GM18508 (cell line): ENCODE measurements around the gene GOLGA7B.

Experiments used
- ATAC-seq: cut with Tn5 transposase; IDR thresholded peaks from one replicate; pipeline ENCODE4 v1.9.1; 2021; ENCODE audit warnings: moderate number of reproducible peaks; ENCODE audit not compliant: insufficient read depth, unreplicated experiment

GOLGA7B gene

DNA sequence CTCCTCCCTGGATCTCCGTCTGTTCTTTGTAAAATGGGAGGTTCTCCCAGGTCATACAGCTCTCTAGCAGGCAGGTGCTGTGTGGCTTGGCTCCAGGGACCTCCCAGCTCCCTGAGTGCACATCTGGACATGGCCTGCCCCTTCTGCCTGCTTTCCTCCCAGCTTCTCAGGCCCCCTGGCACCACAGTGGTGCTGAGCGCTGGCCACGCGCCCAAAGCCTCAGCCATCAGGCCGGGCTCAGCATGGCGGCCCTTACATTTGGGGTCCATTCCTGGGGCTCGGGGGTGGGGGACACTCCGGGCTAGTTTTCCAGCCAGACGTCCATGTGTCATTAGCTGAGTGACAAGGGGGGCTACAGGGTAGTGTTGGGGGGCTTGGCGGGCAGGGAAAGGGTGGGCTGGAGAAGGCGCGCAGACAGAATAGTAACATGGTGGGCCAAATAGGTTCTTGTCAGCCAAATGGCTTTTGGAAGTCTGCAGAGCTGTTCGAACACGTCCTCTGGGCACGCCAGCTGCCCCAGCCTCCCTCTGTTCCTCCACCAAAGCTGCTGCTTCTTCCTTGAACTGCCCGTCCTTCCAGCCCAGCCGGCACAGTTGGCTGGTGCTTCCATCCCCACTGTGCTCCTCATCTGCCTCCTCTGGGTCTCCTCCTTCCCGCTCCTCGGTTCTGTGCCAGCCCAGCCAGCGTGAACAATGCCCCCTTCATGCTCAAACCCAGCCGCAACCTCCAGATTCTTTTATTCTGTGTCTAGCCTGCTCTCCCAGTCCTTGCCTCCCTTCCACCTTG, 65.9 kb downstream of the GOLGA7B start:
- no peak for ATAC-seq

DNA sequence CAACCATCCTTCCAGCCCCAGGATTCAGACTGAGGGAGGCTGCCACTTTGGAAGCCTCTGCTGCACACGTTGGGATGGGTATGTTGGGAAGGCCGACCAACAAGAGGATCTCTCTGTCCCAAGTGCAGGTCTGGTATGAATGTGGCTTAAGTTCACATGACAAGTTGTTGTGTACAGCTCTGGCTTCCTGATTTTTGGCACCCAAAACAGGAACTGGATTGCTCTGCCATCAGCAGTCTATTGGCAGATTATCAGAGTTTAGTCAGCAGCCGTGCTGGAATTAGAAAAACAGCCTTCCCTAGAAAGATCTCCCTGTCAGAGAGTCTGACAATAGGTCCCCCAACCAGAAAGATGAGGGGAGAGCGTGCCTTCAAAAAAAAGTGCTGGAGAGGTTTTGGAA, 66.9 kb downstream of the GOLGA7B start:
- ATAC-seq: no peak

DNA sequence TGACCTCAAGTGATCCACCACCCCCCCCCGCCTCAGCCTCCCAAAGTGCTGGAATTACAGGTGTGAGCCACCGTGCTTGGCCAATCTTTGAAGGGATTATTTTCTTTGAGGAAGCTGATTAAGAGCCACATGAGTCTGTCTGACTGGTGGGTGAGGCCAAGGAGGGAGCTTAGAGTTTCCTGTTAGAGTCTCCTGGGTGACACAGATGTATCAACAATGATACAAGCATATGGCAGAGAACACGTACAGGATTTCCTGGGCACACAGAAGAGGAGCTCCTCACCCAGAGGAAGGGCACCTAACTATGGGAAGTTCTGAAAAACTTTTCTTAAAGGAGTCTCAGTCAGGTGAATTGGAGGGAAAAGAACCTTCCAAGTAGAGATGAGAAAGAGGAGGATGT, 69.4 kb downstream of the GOLGA7B start:
- no peak for ATAC-seq

DNA sequence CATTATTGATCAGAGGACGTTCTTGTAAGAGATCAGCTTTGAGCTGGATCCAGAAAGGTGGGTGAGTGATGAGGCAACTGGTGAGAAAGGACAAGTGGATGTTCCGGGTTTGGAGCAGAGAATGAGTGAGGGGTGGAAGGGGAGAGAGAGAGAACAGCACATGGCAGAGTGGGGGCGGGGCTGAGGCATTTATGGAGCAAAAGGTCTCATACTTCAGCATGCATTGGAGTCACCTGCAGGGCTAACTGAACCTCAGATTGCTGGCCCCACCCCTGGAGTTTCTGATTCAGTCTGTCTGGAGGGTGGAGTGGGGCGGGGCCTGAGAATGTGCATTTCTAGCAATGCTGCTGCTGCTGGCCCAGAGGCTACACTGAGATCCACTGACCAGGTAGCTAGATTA, 71.2 kb downstream of the GOLGA7B start:
- no peak for ATAC-seq
